ENCODE measurements around the gene MKLN1. TPM values are rescaled to one million over a fixed set of nuclear protein-coding genes. Genes with fewer than 3 reads are reported as not detected.

Gene MKLN1
- total RNA-seq, 1 experiment from 2014 or later: 34.3 TPM

- no peaks in the 10 kb centered on the region for H3K79me1 ChIP-seq (ENCODE audit: insufficient read depth, low read depth, low read length, poor library complexity, severe bottlenecking)
- no CpG with 5 or more reads among the region's 2 CpGs for WGBS (ENCODE audit: extremely low coverage, insufficient read length, low lambda C conversion rate)
- H3K79me2 ChIP-seq (ENCODE audit: insufficient read depth, low read length): peaks cover 8% of the 10 kb centered on the region; the same call in 1 of the 2 replicates
- H3K27me3 ChIP-seq (ENCODE audit: insufficient read depth, low read length): no peaks in the 10 kb centered on the region
- TF ChIP-seq CTCF (conservative IDR thresholded peaks at IDR 0.05): no peak
- H2BK20ac ChIP-seq (ENCODE audit: low read depth, low read length, poor library complexity, severe bottlenecking): no peak overlapping the region
- H4K91ac ChIP-seq (ENCODE audit: insufficient read length, low read depth, low read length): no peak overlapping the region
- H3K36me3 Mint-ChIP-seq (ENCODE audit: insufficient read depth in 1 of 3, low read depth in 3 of 3): no peaks in the 10 kb centered on the region
- peaks cover 40% of the 10 kb centered on the region in 2 experiments for H3K4me1 Mint-ChIP-seq
- H3K9me3 ChIP-seq (ENCODE audit: control insufficient read depth, low read depth, low read length): no peaks in the 10 kb centered on the region
- no peak overlapping the region for H4K8ac ChIP-seq (replicated peaks; ENCODE audit: insufficient read length, low read depth, low read length)
- H3K9ac ChIP-seq (ENCODE audit: extremely low read depth, insufficient read length, low read length): no peak overlapping the region
- no peak overlapping the region for H3K27ac ChIP-seq (ENCODE audit: insufficient read length, low read depth, low read length)
- H3K27ac Mint-ChIP-seq: peak overlapping the region in 2 of 3 experiments; percentile 69 to 89; a peak in 4 of 7 replicates
- no peak overlapping the region for H2AFZ ChIP-seq (ENCODE audit: low read length)
- no peaks in the 10 kb centered on the region for H4K20me1 ChIP-seq (ENCODE audit: control insufficient read depth, insufficient read depth, insufficient read length)
- H2BK12ac ChIP-seq (ENCODE audit: insufficient read length, low read depth, low read length): no peak overlapping the region
- no peak for DNase-seq
- H3K18ac ChIP-seq (ENCODE audit: insufficient read length, low read depth, low read length): no peak overlapping the region
- H2BK5ac ChIP-seq (ENCODE audit: insufficient read length, low read length): no peak overlapping the region
- no peak overlapping the region for H3K4me2 ChIP-seq (ENCODE audit: insufficient read depth, insufficient read length, low read length)
- no peaks in the 10 kb centered on the region for H3K9me3 Mint-ChIP-seq
- H4K5ac ChIP-seq (ENCODE audit: insufficient read length, low read depth, low read length): no peak overlapping the region
- H3K27me3 Mint-ChIP-seq (ENCODE audit: low read depth): no peaks in the 10 kb centered on the region
- no peaks in the 10 kb centered on the region for H3K23me2 ChIP-seq (ENCODE audit: insufficient read length, low read depth, low read length, poor library complexity, severe bottlenecking)
- no peak overlapping the region for H2BK120ac ChIP-seq (ENCODE audit: low read depth, low read length, poor library complexity, severe bottlenecking)
- H3K14ac ChIP-seq (ENCODE audit: insufficient read depth, low read length): no peak overlapping the region
- H3K23ac ChIP-seq (ENCODE audit: insufficient read length, low read depth, low read length): no peak overlapping the region
- H3K4ac ChIP-seq (ENCODE audit: low read depth, low read length): no peak overlapping the region
- no peak overlapping the region for H3K56ac ChIP-seq (ENCODE audit: insufficient read length, low read depth, low read length)
- no peak overlapping the region for H2AK5ac ChIP-seq (ENCODE audit: insufficient read length, low read length)
- H3T11ph ChIP-seq (ENCODE audit: low read length): no peak overlapping the region
- no peak overlapping the region for H3K4me3 Mint-ChIP-seq
- H2BK15ac ChIP-seq (ENCODE audit: low read depth, low read length): no peak overlapping the region
- peaks cover 3% of the 10 kb centered on the region; the same call in 1 of the 2 replicates for H3K4me1 ChIP-seq (ENCODE audit: insufficient read depth, low read length)
Measured at GRCh38 chr7:131371411-131371810, 43.7 kb downstream of the MKLN1 start.
